Right cardiac atrium (tissue), 5 donors: ENCODE measurements around the gene EPS15. TPM values are rescaled to one million over a fixed set of nuclear protein-coding genes. Genes with fewer than 3 reads are reported as not detected.
"Not testable (repeated sequence)": the region's sequence is repeated elsewhere in the genome, so short reads cannot be mapped to it uniquely, and the experiment has no call there.

Experiments
- ATAC-seq, 2 donors: fragments of 200-7000 bp; cut with Tn5 transposase; one replicate each; pipeline versions ENCODE4 v1.8.0 to v1.9.1; 2020; ENCODE audit warnings: moderate library complexity in 2 of 2, mild to moderate bottlenecking in 1 of 2
- DNase-seq, 3 donors: peaks; one replicate each; pipeline ENCODE4 v3.0.0-alpha.2; 2020
- H3K27ac ChIP-seq: one replicate; pipeline ENCODE4 v1.5.1; 2013; ENCODE audit warnings: mild to moderate bottlenecking, low read length, control low read depth, moderate library complexity
- H3K27me3 ChIP-seq: one replicate; pipeline ENCODE4 v1.6.1; 2013; ENCODE audit not compliant: control insufficient read depth, insufficient read depth
- H3K4me1 ChIP-seq: one replicate; pipeline ENCODE4 v1.6.1; 2013; ENCODE audit warnings: low read length; ENCODE audit not compliant: control insufficient read depth, insufficient read depth
- H3K4me3 ChIP-seq: one replicate; pipeline ENCODE4 v1.5.1; 2013; ENCODE audit warnings: low read length, control low read depth
- H3K9me3 ChIP-seq: one replicate; pipeline ENCODE4 v1.6.1; 2013; ENCODE audit warnings: low read length; ENCODE audit not compliant: control insufficient read depth
- WGBS: extraction: QIAGEN DNeasy Blood & Tissue Kit; methylation state at CpG from one replicate; pipeline ENCODE4 v1.1.7; 2013; 5-methylcytosine and 5-hydroxymethylcytosine counted together
- intact Hi-C, 4 donors: fragments of 100-400 bp; cut with DNase I; formaldehyde crosslinking; loops; one replicate each; pipeline versions ENCODE4 v1.11.0 to v1.14.0; 2022 to 2023
- polyA plus RNA-seq: library from polyadenylated mRNA; stranded (reverse); fragments of 200-250 nt; gene quantifications from one replicate; pipeline ENCODE4 v1.2.3, GENCODE V29; 2013
- total RNA-seq, 4 donors: library from RNA; stranded (reverse); fragmentation: NEBNext Ultra II Directional; extraction: Animal tissue kit (Norgen Biotek cat#: 25700); gene quantifications; one replicate each; pipeline ENCODE4 v1.2.1, GENCODE V29; 2021
- donor health status: healthy with polysubstance abuse.
- donor health status: DM: no; HTN: yes; CAD: no.
- donor health status: DM: no; HTN: no; CAD: no.
- donor health status: DM: no; HTN: yes; CAD: no; lungs with severe emphysema.
- donor health status: DM: yes; HTN: yes; CAD: no.

The EPS15 gene
- total and polyA plus RNA-seq, 5 donors = 26.0 to 87.5 (median 74.4) TPM

- H3K9me3 ChIP-seq, DNase-seq, H3K27me3 ChIP-seq, ATAC-seq, H3K4me1 ChIP-seq, H3K4me3 ChIP-seq, H3K27ac ChIP-seq, intact Hi-C loops: not testable (repeated sequence)
- 74% methylated on average over 2 of the region's 2 CpGs for WGBS
These were observed 56.8 kb downstream of the EPS15 start for GRCh38 chr1:51462289-51462688.

- Histone ChIP-seq H3K4me1 (no peaks in the 10 kb centered on the region), H3K4me3 (no peak overlapping the region), H3K27ac (no peak overlapping the region), H3K27me3 (no peaks in the 10 kb centered on the region), H3K9me3 (no peaks in the 10 kb centered on the region)
- intact Hi-C loops = no loop called here
- 84% methylated on average over 4 of the region's 4 CpGs for WGBS
- DNase-seq (no peak), ATAC-seq (no peak)
These were observed 64.5 kb downstream of the EPS15 start for GRCh38 chr1:51454554-51454953.

- intact Hi-C loops = no loop called here
- no peaks in the 10 kb centered on the region for H3K9me3 ChIP-seq
- no peak for DNase-seq
- no peaks in the 10 kb centered on the region for H3K4me1 ChIP-seq
- H3K27me3 ChIP-seq = no peaks in the 10 kb centered on the region
- 43% methylated on average over 2 of the region's 2 CpGs for WGBS
- H3K4me3 ChIP-seq = no peak overlapping the region
- ATAC-seq = no peak
- no peak overlapping the region for H3K27ac ChIP-seq
These were observed 66.1 kb downstream of the EPS15 start for GRCh38 chr1:51453010-51453409.

GRCh38 chr1:51448844-51449454 is 70.1 kb downstream of the EPS15 start:
- H3K27me3 ChIP-seq, intact Hi-C loops, H3K9me3 ChIP-seq, ATAC-seq, H3K4me3 ChIP-seq, DNase-seq, H3K27ac ChIP-seq, H3K4me1 ChIP-seq: not testable (repeated sequence)
- 71% methylated on average over 1 of the region's 1 CpG for WGBS

GRCh38 chr1:51445351-51446090 is 73.5 kb downstream of the EPS15 start:
- intact Hi-C loops = no loop called here
- 88% methylated on average over 2 of the region's 2 CpGs for WGBS
- Histone ChIP-seq H3K4me1 (no peaks in the 10 kb centered on the region), H3K4me3 (no peak overlapping the region), H3K9me3 (no peaks in the 10 kb centered on the region), H3K27me3 (no peaks in the 10 kb centered on the region), H3K27ac (no peak overlapping the region)
- no peak for DNase-seq
- no peak for ATAC-seq

- DNase-seq (no peak), ATAC-seq (no peak)
- WGBS = 84% methylated on average over 3 of the region's 3 CpGs
- Histone ChIP-seq H3K4me3 (no peak overlapping the region), H3K27ac (no peak overlapping the region), H3K9me3 (no peaks in the 10 kb centered on the region), H3K4me1 (no peaks in the 10 kb centered on the region), H3K27me3 (no peaks in the 10 kb centered on the region)
- intact Hi-C loops = no loop called here
These were observed 74.4 kb downstream of the EPS15 start for GRCh38 chr1:51444534-51445192.

GRCh38 chr1:51444096-51444495 is 75.0 kb downstream of the EPS15 start:
- DNase-seq (no peak), ATAC-seq (no peak)
- Histone ChIP-seq H3K9me3 (no peaks in the 10 kb centered on the region), H3K4me3 (no peak overlapping the region), H3K4me1 (no peaks in the 10 kb centered on the region), H3K27me3 (no peaks in the 10 kb centered on the region), H3K27ac (no peak overlapping the region)
- 93% methylated on average over 1 of the region's 1 CpG for WGBS
- intact Hi-C loops = no loop called here

- ATAC-seq (no peak), DNase-seq (no peak)
- 98% methylated on average over 5 of the region's 5 CpGs for WGBS
- Histone ChIP-seq H3K9me3 (no peaks in the 10 kb centered on the region), H3K4me1 (no peaks in the 10 kb centered on the region), H3K27me3 (no peaks in the 10 kb centered on the region), H3K27ac (no peak overlapping the region), H3K4me3 (no peak overlapping the region)
- intact Hi-C loops = no loop called here
These were observed 75.5 kb downstream of the EPS15 start for GRCh38 chr1:51443555-51443954.

- Histone ChIP-seq H3K4me1 (no peaks in the 10 kb centered on the region), H3K27me3 (no peaks in the 10 kb centered on the region), H3K4me3 (no peak overlapping the region), H3K9me3 (no peaks in the 10 kb centered on the region), H3K27ac (no peak overlapping the region)
- ATAC-seq (no peak), DNase-seq (no peak)
- intact Hi-C loops = no loop called here
- 71% methylated on average over 1 of the region's 1 CpG for WGBS
These were observed 76.5 kb downstream of the EPS15 start for GRCh38 chr1:51442616-51443015.

- H3K4me3 ChIP-seq = no peak overlapping the region
- H3K4me1 ChIP-seq = no peaks in the 10 kb centered on the region
- no peaks in the 10 kb centered on the region for H3K27me3 ChIP-seq
- no peak overlapping the region for H3K27ac ChIP-seq
- ATAC-seq = no peak
- no peaks in the 10 kb centered on the region for H3K9me3 ChIP-seq
- intact Hi-C loops = no loop called here
- DNase-seq = no peak
These were observed 76.9 kb downstream of the EPS15 start for GRCh38 chr1:51442198-51442597.

GRCh38 chr1:51439895-51440294 is 79.2 kb downstream of the EPS15 start:
- intact Hi-C loops = no loop called here
- Histone ChIP-seq H3K27me3 (no peaks in the 10 kb centered on the region), H3K27ac (no peak overlapping the region), H3K9me3 (no peaks in the 10 kb centered on the region), H3K4me1 (no peaks in the 10 kb centered on the region), H3K4me3 (no peak overlapping the region)
- DNase-seq (no peak), ATAC-seq (no peak)
- WGBS = 86% methylated on average over 4 of the region's 4 CpGs
